ENCODE measurements around the gene ACVR1.

ACVR1 gene

DNA sequence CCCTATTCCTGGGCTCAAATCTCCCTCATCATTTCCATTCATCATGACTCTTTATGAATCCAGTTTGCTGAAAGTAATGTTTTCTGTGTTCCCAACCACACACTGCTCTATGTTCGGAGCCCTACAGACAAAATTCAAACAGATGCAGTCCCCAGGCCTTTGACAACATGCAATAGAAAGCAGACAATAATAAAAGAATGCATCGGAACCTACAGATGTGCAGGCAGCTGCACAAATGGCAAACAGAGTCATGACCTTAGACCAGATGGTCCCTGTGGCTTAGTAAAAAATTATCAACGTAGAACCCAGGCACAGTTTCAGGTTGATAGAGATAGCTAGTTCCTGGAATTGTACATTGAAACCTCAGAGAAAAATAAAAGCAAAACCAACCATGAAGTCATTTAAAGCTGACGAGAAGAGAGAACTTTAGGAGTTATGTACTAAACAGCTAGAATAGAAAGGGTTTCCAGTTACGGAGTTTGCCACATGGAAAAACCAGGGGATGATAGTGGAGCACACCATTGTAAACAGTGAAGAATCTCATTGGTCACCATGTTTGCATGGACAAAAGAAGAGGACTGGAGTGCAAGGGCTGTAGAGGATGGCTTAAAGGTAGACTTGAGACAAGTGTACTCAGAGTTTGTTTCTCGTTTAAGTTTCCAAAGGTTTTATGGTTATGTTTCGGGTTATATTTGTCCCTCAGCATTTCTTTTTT is 23.2 kb upstream of the ACVR1 start:
- Histone ChIP-seq H3K27ac (ENCODE audit: low read depth, low read length) (no peak overlapping the region), H2AFZ (ENCODE audit: insufficient read depth, low read length, poor library complexity) (no peak overlapping the region), H3K79me2 (ENCODE audit: control insufficient read depth, insufficient read depth, low read length, poor library complexity) (no peaks in the 10 kb centered on the region), H3K4ac (ENCODE audit: low read depth, low read length) (no peak overlapping the region), H2BK12ac (ENCODE audit: low read length) (no peak overlapping the region), H2BK120ac (ENCODE audit: insufficient read depth, low read length, poor library complexity) (no peak overlapping the region), H3K23ac (ENCODE audit: low read length) (no peak overlapping the region), H3K9me3 (ENCODE audit: insufficient read depth, low read depth, low read length) (no peaks in the 10 kb centered on the region), H3K4me1 (ENCODE audit: control insufficient read depth in 1 of 2, insufficient read depth in 2 of 2, low read length in 2 of 2) (peaks cover 0 to 6% of the 10 kb centered on the region in 2 experiments), H4K91ac (ENCODE audit: low read depth, low read length) (no peak overlapping the region), H3K14ac (ENCODE audit: low read length) (no peak overlapping the region), H3K27me3 (ENCODE audit: insufficient read depth, low read length) (no peaks in the 10 kb centered on the region), H3K4me2 (ENCODE audit: low read length) (no peak overlapping the region), H4K8ac (ENCODE audit: low read depth, low read length) (no peak overlapping the region), H3K9ac (ENCODE audit: low read length) (no peak overlapping the region), H2BK5ac (ENCODE audit: low read depth, low read length, poor library complexity) (no peak overlapping the region), H3K79me1 (ENCODE audit: low read length) (no peaks in the 10 kb centered on the region), H3K18ac (ENCODE audit: low read length) (no peak overlapping the region), H4K12ac (ENCODE audit: low read depth, low read length) (no peak overlapping the region), H2AK5ac (ENCODE audit: low read length) (no peak overlapping the region), H3K4me3 (ENCODE audit: low read depth, low read length) (no peak overlapping the region), H3K36me3 (ENCODE audit: control insufficient read depth in 1 of 2, insufficient read depth in 2 of 2, low read length in 2 of 2) (no peaks in the 10 kb centered on the region)
- no CpG with 5 or more reads among the region's 7 CpGs for WGBS (ENCODE audit: extremely low coverage, insufficient coverage, insufficient read length)
- DNase-seq, result no peak

DNA sequence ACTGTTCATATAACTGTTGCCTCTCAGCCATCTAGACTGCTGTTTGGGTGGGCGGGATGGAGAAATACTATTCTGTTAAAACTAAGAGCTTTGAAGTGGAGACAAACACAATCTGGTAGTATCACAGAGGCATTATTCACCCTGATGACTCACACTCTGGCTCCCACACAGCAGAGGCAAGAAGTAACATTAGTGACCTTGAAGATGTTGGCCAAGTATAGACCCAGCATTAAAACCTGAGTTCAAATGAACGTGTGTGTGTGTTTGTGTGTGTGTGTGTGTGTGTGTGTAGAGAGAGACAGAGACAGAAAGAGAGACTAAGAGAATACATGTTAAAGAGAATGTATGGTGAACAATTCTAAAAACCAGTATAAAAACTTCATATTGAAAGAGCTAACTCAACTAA is 22.5 kb upstream of the ACVR1 start:
- Histone ChIP-seq H2AK5ac (ENCODE audit: low read length) (no peak overlapping the region), H3K36me3 (ENCODE audit: control insufficient read depth in 1 of 2, insufficient read depth in 2 of 2, low read length in 2 of 2) (no peaks in the 10 kb centered on the region), H3K9me3 (ENCODE audit: insufficient read depth, low read depth, low read length) (no peaks in the 10 kb centered on the region), H2BK12ac (ENCODE audit: low read length) (no peak overlapping the region), H3K4me1 (ENCODE audit: control insufficient read depth in 1 of 2, insufficient read depth in 2 of 2, low read length in 2 of 2) (peaks cover 0 to 6% of the 10 kb centered on the region in 2 experiments), H2BK120ac (ENCODE audit: insufficient read depth, low read length, poor library complexity) (no peak overlapping the region), H3K27me3 (ENCODE audit: insufficient read depth, low read length) (no peaks in the 10 kb centered on the region), H3K14ac (ENCODE audit: low read length) (no peak overlapping the region), H3K23ac (ENCODE audit: low read length) (no peak overlapping the region), H3K9ac (ENCODE audit: low read length) (no peak overlapping the region), H3K27ac (ENCODE audit: low read depth, low read length) (no peak overlapping the region), H3K4ac (ENCODE audit: low read depth, low read length) (no peak overlapping the region), H2AFZ (ENCODE audit: insufficient read depth, low read length, poor library complexity) (no peak overlapping the region), H2BK5ac (ENCODE audit: low read depth, low read length, poor library complexity) (no peak overlapping the region), H3K79me2 (ENCODE audit: control insufficient read depth, insufficient read depth, low read length, poor library complexity) (no peaks in the 10 kb centered on the region), H3K4me3 (ENCODE audit: low read depth, low read length) (no peak overlapping the region), H3K4me2 (ENCODE audit: low read length) (no peak overlapping the region), H4K91ac (ENCODE audit: low read depth, low read length) (no peak overlapping the region), H4K12ac (ENCODE audit: low read depth, low read length) (no peak overlapping the region), H3K79me1 (ENCODE audit: low read length) (no peaks in the 10 kb centered on the region), H4K8ac (ENCODE audit: low read depth, low read length) (no peak overlapping the region), H3K18ac (ENCODE audit: low read length) (no peak overlapping the region)
- no peak for DNase-seq
- no CpG with 5 or more reads among the region's 2 CpGs for WGBS (ENCODE audit: extremely low coverage, insufficient coverage, insufficient read length)

DNA sequence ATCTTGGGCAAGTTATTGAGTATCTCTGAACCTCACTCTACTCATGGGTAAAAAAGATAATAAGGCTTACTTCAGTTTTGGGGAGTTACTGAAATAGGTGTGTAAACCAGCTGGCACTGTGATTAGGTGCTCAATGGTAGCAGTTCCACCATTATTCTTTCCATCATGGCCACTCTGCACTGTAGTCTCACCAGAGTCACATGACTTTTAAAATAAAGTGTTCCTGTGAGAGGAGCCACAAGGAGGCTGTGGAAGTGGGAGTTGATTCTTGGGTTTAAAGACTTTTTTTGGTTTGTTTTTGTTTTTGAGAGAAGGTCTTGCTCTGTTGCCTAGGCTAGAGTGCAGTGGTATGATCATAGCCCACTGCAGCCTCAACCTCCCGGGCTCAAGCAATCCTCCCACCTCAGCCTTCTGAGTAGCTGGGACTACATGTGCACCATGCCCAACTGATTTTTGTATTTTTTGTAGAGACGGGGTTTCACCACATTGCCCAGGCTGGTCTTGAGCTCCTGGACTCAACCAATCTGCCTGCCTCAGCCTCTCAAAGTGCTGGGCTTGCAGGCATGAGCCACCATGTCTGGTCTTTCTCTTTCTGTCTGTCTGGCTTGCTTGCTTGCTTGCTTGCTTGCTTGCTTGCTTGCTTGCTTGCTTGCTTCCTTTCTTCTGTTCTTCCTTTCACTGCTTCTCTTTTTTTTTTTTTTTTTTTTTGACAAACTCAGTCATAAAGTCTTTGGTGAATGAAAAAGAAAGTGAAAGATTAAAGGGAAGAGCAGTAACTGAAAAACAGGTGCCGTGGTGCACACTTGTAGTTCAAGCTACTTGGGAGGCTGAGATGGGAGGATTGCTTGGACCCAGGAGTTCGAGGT is 21.2 kb upstream of the ACVR1 start:
- H3K36me3 ChIP-seq (ENCODE audit: control insufficient read depth in 1 of 2, insufficient read depth in 2 of 2, low read length in 2 of 2), result no peaks in the 10 kb centered on the region
- H3K27ac ChIP-seq (ENCODE audit: low read depth, low read length), result no peak overlapping the region
- no peak overlapping the region for H2BK12ac ChIP-seq (ENCODE audit: low read length)
- H2BK120ac ChIP-seq (ENCODE audit: insufficient read depth, low read length, poor library complexity), result no peak overlapping the region
- WGBS (ENCODE audit: extremely low coverage, insufficient coverage, insufficient read length), result no CpG with 5 or more reads among the region's 4 CpGs
- H2AK5ac ChIP-seq (ENCODE audit: low read length), result no peak overlapping the region
- no peak overlapping the region for H3K4ac ChIP-seq (ENCODE audit: low read depth, low read length)
- no peak overlapping the region for H3K14ac ChIP-seq (ENCODE audit: low read length)
- no peak overlapping the region for H4K8ac ChIP-seq (ENCODE audit: low read depth, low read length)
- DNase-seq, result no peak
- no peak overlapping the region for H3K4me3 ChIP-seq (ENCODE audit: low read depth, low read length)
- no peak overlapping the region for H3K9ac ChIP-seq (ENCODE audit: low read length)
- no peak overlapping the region for H2BK5ac ChIP-seq (ENCODE audit: low read depth, low read length, poor library complexity)
- no peaks in the 10 kb centered on the region for H3K9me3 ChIP-seq (ENCODE audit: insufficient read depth, low read depth, low read length)
- no peak overlapping the region for H3K18ac ChIP-seq (ENCODE audit: low read length)
- no peaks in the 10 kb centered on the region for H3K79me2 ChIP-seq (ENCODE audit: control insufficient read depth, insufficient read depth, low read length, poor library complexity)
- H3K27me3 ChIP-seq (ENCODE audit: insufficient read depth, low read length), result no peaks in the 10 kb centered on the region
- H4K12ac ChIP-seq (ENCODE audit: low read depth, low read length), result no peak overlapping the region
- H3K4me2 ChIP-seq (ENCODE audit: low read length), result no peak overlapping the region
- H4K91ac ChIP-seq (ENCODE audit: low read depth, low read length), result no peak overlapping the region
- no peak overlapping the region for H2AFZ ChIP-seq (ENCODE audit: insufficient read depth, low read length, poor library complexity)
- peaks cover 0 to 6% of the 10 kb centered on the region in 2 experiments for H3K4me1 ChIP-seq (ENCODE audit: control insufficient read depth in 1 of 2, insufficient read depth in 2 of 2, low read length in 2 of 2)
- H3K23ac ChIP-seq (ENCODE audit: low read length), result no peak overlapping the region
- H3K79me1 ChIP-seq (ENCODE audit: low read length), result no peaks in the 10 kb centered on the region

DNA sequence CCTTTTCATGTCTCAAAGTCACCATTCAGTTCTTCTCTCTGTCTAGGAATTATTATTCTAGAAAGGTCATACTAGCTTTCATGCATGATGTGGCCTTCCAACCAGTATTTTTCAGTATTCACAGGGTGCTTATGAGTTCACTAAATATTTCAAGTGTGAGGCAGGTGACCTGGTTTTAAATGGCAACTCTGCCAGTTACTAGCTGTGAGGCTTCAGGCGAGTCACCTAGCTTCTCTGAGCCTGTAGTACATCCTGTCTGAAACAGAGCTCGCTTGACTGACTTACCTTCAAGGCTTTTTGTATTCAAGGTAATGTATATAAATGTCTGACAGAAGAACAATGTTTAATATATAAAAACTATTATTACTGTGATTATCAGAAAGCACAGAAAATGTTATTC is 19.4 kb upstream of the ACVR1 start:
- Histone ChIP-seq H3K27ac (ENCODE audit: low read depth, low read length) (no peak overlapping the region), H3K79me1 (ENCODE audit: low read length) (no peaks in the 10 kb centered on the region), H2BK5ac (ENCODE audit: low read depth, low read length, poor library complexity) (no peak overlapping the region), H4K8ac (ENCODE audit: low read depth, low read length) (no peak overlapping the region), H2AFZ (ENCODE audit: insufficient read depth, low read length, poor library complexity) (no peak overlapping the region), H3K27me3 (ENCODE audit: insufficient read depth, low read length) (no peaks in the 10 kb centered on the region), H3K23ac (ENCODE audit: low read length) (no peak overlapping the region), H3K14ac (ENCODE audit: low read length) (no peak overlapping the region), H3K4me3 (ENCODE audit: low read depth, low read length) (no peak overlapping the region), H3K36me3 (ENCODE audit: control insufficient read depth in 1 of 2, insufficient read depth in 2 of 2, low read length in 2 of 2) (no peaks in the 10 kb centered on the region), H2BK120ac (ENCODE audit: insufficient read depth, low read length, poor library complexity) (no peak overlapping the region), H2AK5ac (ENCODE audit: low read length) (no peak overlapping the region), H4K91ac (ENCODE audit: low read depth, low read length) (no peak overlapping the region), H3K9me3 (ENCODE audit: insufficient read depth, low read depth, low read length) (no peaks in the 10 kb centered on the region), H2BK12ac (ENCODE audit: low read length) (no peak overlapping the region), H3K18ac (ENCODE audit: low read length) (no peak overlapping the region), H3K9ac (ENCODE audit: low read length) (no peak overlapping the region), H4K12ac (ENCODE audit: low read depth, low read length) (no peak overlapping the region), H3K4ac (ENCODE audit: low read depth, low read length) (no peak overlapping the region), H3K79me2 (ENCODE audit: control insufficient read depth, insufficient read depth, low read length, poor library complexity) (no peaks in the 10 kb centered on the region), H3K4me2 (ENCODE audit: low read length) (no peak overlapping the region), H3K4me1 (ENCODE audit: control insufficient read depth in 1 of 2, insufficient read depth in 2 of 2, low read length in 2 of 2) (peaks cover 0 to 6% of the 10 kb centered on the region in 2 experiments)
- no CpG with 5 or more reads among the region's 2 CpGs for WGBS (ENCODE audit: extremely low coverage, insufficient coverage, insufficient read length)
- no peak for DNase-seq
